ENCODE results near the gene SYNCRIP.

The SYNCRIP gene

DNA sequence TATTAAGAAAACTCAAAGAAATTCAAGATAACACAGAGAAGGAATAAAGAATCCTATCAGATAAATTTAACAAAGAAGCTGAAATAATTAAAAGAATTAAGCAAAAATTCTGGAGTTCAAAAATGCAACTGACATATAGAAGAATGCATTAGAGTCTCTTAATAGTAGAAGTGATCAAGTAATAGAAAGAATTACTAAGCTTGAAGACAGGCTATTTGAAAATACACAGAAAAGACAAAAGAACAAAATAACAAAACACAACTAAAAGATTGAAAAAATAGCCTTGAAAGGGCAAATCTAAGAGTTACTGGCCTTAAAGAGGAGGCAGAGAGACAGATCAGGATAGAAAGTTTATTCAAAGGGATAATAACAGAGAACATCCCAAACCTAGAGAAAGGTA is 61.1 kb downstream of the SYNCRIP start:
- TF ChIP-seq, protein P1, sequence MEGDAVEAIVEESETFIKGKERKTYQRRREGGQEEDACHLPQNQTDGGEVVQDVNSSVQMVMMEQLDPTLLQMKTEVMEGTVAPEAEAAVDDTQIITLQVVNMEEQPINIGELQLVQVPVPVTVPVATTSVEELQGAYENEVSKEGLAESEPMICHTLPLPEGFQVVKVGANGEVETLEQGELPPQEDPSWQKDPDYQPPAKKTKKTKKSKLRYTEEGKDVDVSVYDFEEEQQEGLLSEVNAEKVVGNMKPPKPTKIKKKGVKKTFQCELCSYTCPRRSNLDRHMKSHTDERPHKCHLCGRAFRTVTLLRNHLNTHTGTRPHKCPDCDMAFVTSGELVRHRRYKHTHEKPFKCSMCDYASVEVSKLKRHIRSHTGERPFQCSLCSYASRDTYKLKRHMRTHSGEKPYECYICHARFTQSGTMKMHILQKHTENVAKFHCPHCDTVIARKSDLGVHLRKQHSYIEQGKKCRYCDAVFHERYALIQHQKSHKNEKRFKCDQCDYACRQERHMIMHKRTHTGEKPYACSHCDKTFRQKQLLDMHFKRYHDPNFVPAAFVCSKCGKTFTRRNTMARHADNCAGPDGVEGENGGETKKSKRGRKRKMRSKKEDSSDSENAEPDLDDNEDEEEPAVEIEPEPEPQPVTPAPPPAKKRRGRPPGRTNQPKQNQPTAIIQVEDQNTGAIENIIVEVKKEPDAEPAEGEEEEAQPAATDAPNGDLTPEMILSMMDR (IDR thresholded peaks at IDR 0.05), result no peak

DNA sequence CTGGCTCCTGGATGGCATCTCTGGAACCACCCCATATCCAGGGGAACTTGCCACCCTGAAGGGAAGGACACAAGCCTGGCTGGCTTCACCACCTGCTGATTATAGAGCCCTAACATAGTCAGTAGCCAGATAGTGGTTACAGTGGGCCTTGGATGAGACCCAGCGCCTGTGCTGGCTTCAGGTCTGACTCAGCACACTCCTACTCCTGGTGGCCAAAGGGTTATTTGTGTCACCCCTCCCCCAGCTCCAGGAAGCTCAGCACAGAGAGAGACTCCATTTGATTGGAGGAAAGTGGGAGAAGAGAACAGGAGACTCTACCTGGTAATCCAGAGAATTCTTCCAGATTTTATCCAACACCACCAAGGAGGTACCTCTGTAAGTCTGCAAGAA is 61.8 kb downstream of the SYNCRIP start:
- TF ChIP-seq, protein P1 (IDR thresholded peaks at IDR 0.05), result no peak

DNA sequence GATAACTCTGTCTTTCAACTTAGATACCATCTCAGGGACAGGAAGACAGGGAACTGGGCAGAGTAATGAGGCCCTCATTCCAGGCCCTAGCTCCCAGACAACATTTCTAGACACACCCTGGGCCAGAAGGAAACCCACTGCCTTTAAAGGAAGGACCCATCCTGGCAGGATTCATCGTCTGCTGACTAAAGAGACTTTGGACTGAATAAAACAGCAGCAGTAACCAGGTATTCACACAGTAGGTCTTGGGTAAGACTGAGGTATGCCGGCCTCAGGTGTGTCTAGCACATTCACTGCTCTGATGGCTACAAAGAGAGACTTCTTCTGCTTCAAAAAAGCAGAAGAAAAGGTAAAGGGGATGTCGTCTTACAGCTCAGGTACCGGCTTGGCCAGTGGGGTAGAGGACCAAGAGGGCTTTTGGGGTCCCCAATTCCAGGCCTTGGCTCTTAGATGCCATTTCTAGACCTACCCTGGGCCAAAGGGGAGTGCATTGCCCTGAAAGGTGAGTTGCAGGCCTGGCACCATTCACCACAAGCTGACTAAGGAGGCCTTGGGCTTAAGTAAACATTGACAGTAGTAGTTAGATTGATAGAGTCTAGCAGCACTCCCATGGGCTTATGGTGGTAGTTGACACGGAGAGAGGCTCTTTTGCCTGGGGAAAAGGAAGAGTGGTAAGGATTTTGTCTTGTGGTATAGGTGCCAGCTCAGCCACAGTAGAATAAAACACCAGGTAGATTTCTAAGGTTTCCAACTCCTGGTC is 62.4 kb downstream of the SYNCRIP start:
- TF ChIP-seq, protein P1 (IDR thresholded peaks at IDR 0.05), result no peak

DNA sequence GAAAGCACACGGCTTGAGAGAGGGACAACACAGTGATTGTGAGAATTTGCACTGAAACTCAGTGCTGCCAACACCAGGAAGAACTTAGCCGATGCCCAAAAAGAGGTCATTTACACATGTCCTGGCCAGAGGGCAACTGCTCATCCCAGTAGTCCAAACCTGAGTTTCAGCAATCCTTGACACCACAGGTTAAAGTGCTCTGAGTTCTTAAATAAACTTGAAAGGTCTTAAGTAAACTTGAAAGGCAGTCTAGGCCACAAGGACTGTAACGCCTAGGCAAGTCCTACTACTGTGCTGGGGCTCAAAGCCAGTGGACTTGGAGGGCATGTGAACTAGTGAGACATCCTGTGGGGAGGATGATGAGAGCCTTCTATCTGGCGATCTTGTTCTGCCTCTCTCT is 63.1 kb downstream of the SYNCRIP start:
- TF ChIP-seq, protein P1 (IDR thresholded peaks at IDR 0.05), result no peak

DNA sequence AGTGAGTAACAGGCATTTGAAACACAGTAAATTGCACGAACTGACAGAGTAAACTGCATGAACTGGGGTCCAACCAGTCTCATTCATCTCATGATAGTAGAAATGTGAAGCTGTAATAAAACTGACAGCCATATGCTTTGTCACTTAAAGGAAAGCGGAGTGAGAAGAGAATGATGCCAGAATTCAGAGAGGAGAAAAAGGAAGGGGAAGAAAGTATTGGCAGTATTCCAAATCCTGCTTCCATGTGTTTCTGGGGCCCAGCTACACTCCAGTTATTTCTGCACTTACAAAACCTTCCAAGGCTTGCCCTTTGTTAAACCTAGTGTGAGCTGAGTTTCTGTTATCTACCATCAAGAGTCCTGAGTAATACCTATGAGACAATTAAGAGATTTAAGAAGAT is 66.2 kb downstream of the SYNCRIP start:
- TF ChIP-seq, protein P1 (IDR thresholded peaks at IDR 0.05), result no peak

DNA sequence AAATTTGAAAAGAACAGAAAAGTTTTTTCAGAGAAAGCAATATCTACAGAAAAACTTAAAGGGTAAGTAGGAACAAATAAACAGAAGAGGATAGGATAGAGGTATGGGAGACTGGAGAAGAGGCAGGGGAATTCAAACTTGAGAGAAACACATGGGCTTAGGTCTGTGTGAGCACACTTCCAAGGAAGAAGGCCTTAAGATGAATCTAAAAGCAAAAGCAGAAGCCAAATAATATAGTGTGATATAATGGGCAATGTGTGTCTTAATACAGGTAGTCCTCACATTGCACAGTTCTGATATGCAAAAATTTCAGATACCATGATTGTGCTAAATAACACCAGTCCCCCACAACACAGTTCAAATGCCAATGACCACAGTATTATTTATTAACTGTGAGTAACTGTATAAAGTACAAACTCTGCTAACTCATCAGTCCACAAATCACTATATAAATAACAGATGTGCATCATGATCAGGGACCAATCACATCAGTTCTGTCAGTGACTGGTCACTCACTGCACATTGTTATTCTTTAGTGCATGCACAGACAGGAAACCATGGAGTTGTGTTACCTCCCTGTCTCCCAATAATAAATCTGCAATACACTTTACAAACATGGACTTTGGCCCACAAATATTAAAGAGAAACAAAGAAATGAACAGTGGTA is 67.6 kb downstream of the SYNCRIP start:
- TF ChIP-seq, protein P1 (IDR thresholded peaks at IDR 0.05), result no peak

DNA sequence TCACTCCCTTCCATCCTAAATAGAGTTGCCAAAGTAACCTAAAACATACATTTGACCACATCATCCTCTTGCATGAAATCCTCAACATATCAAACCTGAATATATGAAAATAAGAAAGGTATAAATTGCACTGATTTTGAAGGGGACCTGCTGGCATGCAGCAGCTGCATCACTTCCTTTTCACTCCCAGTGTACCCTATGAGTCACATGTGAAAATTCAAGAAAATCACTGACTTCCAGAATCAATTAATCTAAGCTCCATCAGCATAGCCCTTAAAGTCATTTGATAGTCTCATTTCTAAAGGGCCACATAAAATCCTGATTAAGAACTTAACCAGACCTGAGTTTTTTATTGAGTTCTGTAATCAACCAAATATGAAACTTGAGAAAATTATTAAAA is 73.4 kb downstream of the SYNCRIP start:
- TF ChIP-seq, protein P1 (IDR thresholded peaks at IDR 0.05), result no peak

Data from LNCAP (cell line).